ENCODE measurements around the gene ANXA6. TPM values are rescaled to one million over a fixed set of nuclear protein-coding genes. Genes with fewer than 3 reads are reported as not detected.

Gene ANXA6
- total RNA-seq, 1 experiment from 2014 or later, result 51.9 TPM

- ChIA-PET POLR2A (no interaction called here), CTCF (no interaction called here)
- TF ChIP-seq, protein P1, sequence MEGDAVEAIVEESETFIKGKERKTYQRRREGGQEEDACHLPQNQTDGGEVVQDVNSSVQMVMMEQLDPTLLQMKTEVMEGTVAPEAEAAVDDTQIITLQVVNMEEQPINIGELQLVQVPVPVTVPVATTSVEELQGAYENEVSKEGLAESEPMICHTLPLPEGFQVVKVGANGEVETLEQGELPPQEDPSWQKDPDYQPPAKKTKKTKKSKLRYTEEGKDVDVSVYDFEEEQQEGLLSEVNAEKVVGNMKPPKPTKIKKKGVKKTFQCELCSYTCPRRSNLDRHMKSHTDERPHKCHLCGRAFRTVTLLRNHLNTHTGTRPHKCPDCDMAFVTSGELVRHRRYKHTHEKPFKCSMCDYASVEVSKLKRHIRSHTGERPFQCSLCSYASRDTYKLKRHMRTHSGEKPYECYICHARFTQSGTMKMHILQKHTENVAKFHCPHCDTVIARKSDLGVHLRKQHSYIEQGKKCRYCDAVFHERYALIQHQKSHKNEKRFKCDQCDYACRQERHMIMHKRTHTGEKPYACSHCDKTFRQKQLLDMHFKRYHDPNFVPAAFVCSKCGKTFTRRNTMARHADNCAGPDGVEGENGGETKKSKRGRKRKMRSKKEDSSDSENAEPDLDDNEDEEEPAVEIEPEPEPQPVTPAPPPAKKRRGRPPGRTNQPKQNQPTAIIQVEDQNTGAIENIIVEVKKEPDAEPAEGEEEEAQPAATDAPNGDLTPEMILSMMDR (IDR thresholded peaks at IDR 0.05; ENCODE audit: insufficient read depth in 1 of 2, low read depth in 1 of 2, low read length in 1 of 2, severe bottlenecking in 1 of 2, unreplicated experiment in 1 of 2), result no peak
- Mint-ChIP-seq H3K36me3 (ENCODE audit: insufficient read depth, unreplicated experiment) (peaks cover 13% of the 10 kb centered on the region), H3K9me3 (ENCODE audit: unreplicated experiment) (no peaks in the 10 kb centered on the region), H3K27me3 (ENCODE audit: insufficient read depth, unreplicated experiment) (no peaks in the 10 kb centered on the region), H3K27ac (ENCODE audit: unreplicated experiment) (no peak overlapping the region), H3K4me1 (ENCODE audit: low read depth, unreplicated experiment) (peaks cover 10% of the 10 kb centered on the region), H3K4me3 (ENCODE audit: unreplicated experiment) (no peak overlapping the region)
- Histone ChIP-seq H3K4me3 (ENCODE audit: low read depth, low read length) (no peak overlapping the region), H3K9me3 (no peaks in the 10 kb centered on the region), H3K27me3 (replicated peaks; ENCODE audit: control insufficient read depth, insufficient read depth, low read length) (no peaks in the 10 kb centered on the region), H3K4me1 (peaks cover 40% of the 10 kb centered on the region), H3K36me3 (ENCODE audit: control insufficient read depth, insufficient read depth, low read length) (no peaks in the 10 kb centered on the region)
- intact Hi-C loops (cut with micrococcal nuclease; ENCODE audit: unreplicated experiment), result no loop called here
- no peak for DNase-seq
- no TSS peak for BruUV-seq (replicated peaks)
Measured at GRCh38 chr5:151154931-151155774, 2.4 kb downstream of the ANXA6 start.

- DNase-seq, result no peak
- Mint-ChIP-seq H3K36me3 (ENCODE audit: insufficient read depth, unreplicated experiment) (peaks cover 13% of the 10 kb centered on the region), H3K9me3 (ENCODE audit: unreplicated experiment) (no peaks in the 10 kb centered on the region), H3K4me1 (ENCODE audit: low read depth, unreplicated experiment) (peaks cover 10% of the 10 kb centered on the region), H3K4me3 (ENCODE audit: unreplicated experiment) (no peak overlapping the region), H3K27me3 (ENCODE audit: insufficient read depth, unreplicated experiment) (no peaks in the 10 kb centered on the region), H3K27ac (ENCODE audit: unreplicated experiment) (no peak overlapping the region)
- ChIA-PET CTCF (no interaction called here), POLR2A (interaction anchor here (0.6 kb wide), 1 partner anchor 16 kb away, joined by 3 read pairs; no protein-coding TSS in a partner anchor)
- TF ChIP-seq, protein P1 (IDR thresholded peaks at IDR 0.05; ENCODE audit: insufficient read depth in 1 of 2, low read depth in 1 of 2, low read length in 1 of 2, severe bottlenecking in 1 of 2, unreplicated experiment in 1 of 2), result no peak
- peaks cover 39% of the 10 kb centered on the region for H3K4me1 ChIP-seq
- BruUV-seq (replicated peaks), result no TSS peak
- H3K27me3 ChIP-seq (replicated peaks; ENCODE audit: control insufficient read depth, insufficient read depth, low read length), result no peaks in the 10 kb centered on the region
- H3K4me3 ChIP-seq (ENCODE audit: low read depth, low read length), result no peak overlapping the region
- no peaks in the 10 kb centered on the region for H3K9me3 ChIP-seq
- intact Hi-C loops (cut with micrococcal nuclease; ENCODE audit: unreplicated experiment), result no loop called here
- no peaks in the 10 kb centered on the region for H3K36me3 ChIP-seq (ENCODE audit: control insufficient read depth, insufficient read depth, low read length)
Measured at GRCh38 chr5:151153766-151154272, 3.8 kb downstream of the ANXA6 start.

- Histone ChIP-seq H3K4me3 (ENCODE audit: low read depth, low read length) (no peak overlapping the region), H3K27me3 (replicated peaks; ENCODE audit: control insufficient read depth, insufficient read depth, low read length) (no peaks in the 10 kb centered on the region), H3K9me3 (no peaks in the 10 kb centered on the region), H3K4me1 (peaks cover 34% of the 10 kb centered on the region), H3K36me3 (ENCODE audit: control insufficient read depth, insufficient read depth, low read length) (no peaks in the 10 kb centered on the region; the same call in 1 of the 2 replicates)
- Mint-ChIP-seq H3K9me3 (ENCODE audit: unreplicated experiment) (no peaks in the 10 kb centered on the region), H3K36me3 (ENCODE audit: insufficient read depth, unreplicated experiment) (peaks cover 12% of the 10 kb centered on the region), H3K4me3 (ENCODE audit: unreplicated experiment) (no peak overlapping the region), H3K27me3 (ENCODE audit: insufficient read depth, unreplicated experiment) (no peaks in the 10 kb centered on the region), H3K4me1 (ENCODE audit: low read depth, unreplicated experiment) (peaks cover 5% of the 10 kb centered on the region), H3K27ac (ENCODE audit: unreplicated experiment) (no peak overlapping the region)
- no peak for DNase-seq
- TF ChIP-seq, protein P1 (IDR thresholded peaks at IDR 0.05; ENCODE audit: insufficient read depth in 1 of 2, low read depth in 1 of 2, low read length in 1 of 2, severe bottlenecking in 1 of 2, unreplicated experiment in 1 of 2), result no peak
- POLR2A ChIA-PET, result interaction anchor here (0.6 kb wide), 1 partner anchor 17 kb away, joined by 3 read pairs; no protein-coding TSS in a partner anchor
- CTCF ChIA-PET, result no interaction called here
- intact Hi-C loops (cut with micrococcal nuclease; ENCODE audit: unreplicated experiment), result no loop called here
- BruUV-seq (replicated peaks), result no TSS peak
Measured at GRCh38 chr5:151153300-151153699, 4.3 kb downstream of the ANXA6 start.
